Mesenchymal stem cell (in vitro differentiated cells and primary cell): ENCODE measurements around the gene MARCHF7.

Source experiments
- DNase-seq: peaks from one replicate; pipeline ENCODE4 v3.0.0-alpha.2; 2013
- H2AFZ ChIP-seq: one replicate; pipeline ENCODE4 v1.6.1; 2013; ENCODE audit warnings: low read depth, mild to moderate bottlenecking, control low read depth, inconsistent platforms, low read length, moderate library complexity
- H2AK5ac ChIP-seq: 2 replicates; pipeline ENCODE4 v1.6.1; 2013; ENCODE audit warnings: low read length, moderate library complexity, mild to moderate bottlenecking, inconsistent platforms; ENCODE audit not compliant: severe bottlenecking
- H2BK120ac ChIP-seq: one replicate; pipeline ENCODE4 v1.6.1; 2013; ENCODE audit warnings: low read depth, mild to moderate bottlenecking, inconsistent platforms, low read length, moderate library complexity
- H2BK12ac ChIP-seq, 2 experiments: one replicate each; pipeline ENCODE4 v1.6.1; 2013; ENCODE audit warnings: inconsistent platforms in 2 of 2, low read length in 2 of 2, mild to moderate bottlenecking in 2 of 2, moderate library complexity in 2 of 2, control low read depth in 1 of 2
- H2BK15ac ChIP-seq: one replicate; pipeline ENCODE4 v1.6.1; 2013; ENCODE audit warnings: mild to moderate bottlenecking, low read depth, inconsistent platforms; ENCODE audit not compliant: poor library complexity, severe bottlenecking
- H2BK5ac ChIP-seq: 2 replicates; pipeline ENCODE4 v1.6.1; 2013; ENCODE audit warnings: low read depth, mild to moderate bottlenecking, low read length, control low read depth, inconsistent platforms; ENCODE audit not compliant: poor library complexity, severe bottlenecking
- H3K14ac ChIP-seq, 2 experiments: one replicate each; pipeline ENCODE4 v1.6.1; 2013; ENCODE audit warnings: inconsistent platforms in 2 of 2, low read length in 2 of 2, control low read depth in 1 of 2, mild to moderate bottlenecking in 1 of 2, moderate library complexity in 1 of 2
- H3K18ac ChIP-seq, 2 experiments: one replicate each; pipeline ENCODE4 v1.6.1; 2013; ENCODE audit warnings: inconsistent platforms in 2 of 2, low read length in 2 of 2, control low read depth in 1 of 2, low read depth in 1 of 2, mild to moderate bottlenecking in 1 of 2
- H3K23ac ChIP-seq, 2 experiments: one replicate each; pipeline ENCODE4 v1.6.1; 2013; ENCODE audit warnings: inconsistent platforms in 2 of 2, low read length in 2 of 2, mild to moderate bottlenecking in 2 of 2, moderate library complexity in 2 of 2, control low read depth in 1 of 2
- H3K27ac ChIP-seq: 2 replicates; pipeline ENCODE4 v1.5.1; 2013; ENCODE audit warnings: mild to moderate bottlenecking, moderate library complexity, low read length, control low read depth, inconsistent platforms; ENCODE audit not compliant: poor library complexity, severe bottlenecking
- H3K27me3 ChIP-seq, 2 experiments: 2 replicates each; pipeline versions ENCODE4 v1.6.1 to v1.7.0; 2013; ENCODE audit warnings: low read length in 2 of 2, mild to moderate bottlenecking in 2 of 2, moderate library complexity in 2 of 2, control low read depth in 1 of 2, inconsistent platforms in 1 of 2; ENCODE audit not compliant: control insufficient read depth in 1 of 2, insufficient read depth in 1 of 2
- H3K36me3 ChIP-seq, 2 experiments: 2 replicates each; pipeline versions ENCODE4 v1.6.1 to v1.7.0; 2013; ENCODE audit warnings: low read length in 2 of 2, control low read depth in 1 of 2, inconsistent platforms in 1 of 2, low read depth in 1 of 2, mild to moderate bottlenecking in 1 of 2; ENCODE audit not compliant: insufficient read depth in 2 of 2, control insufficient read depth in 1 of 2
- H3K4ac ChIP-seq, 2 experiments: one replicate each; pipeline ENCODE4 v1.6.1; 2013; ENCODE audit warnings: inconsistent platforms in 2 of 2, low read length in 2 of 2, mild to moderate bottlenecking in 2 of 2, moderate library complexity in 2 of 2, control low read depth in 1 of 2, low read depth in 1 of 2
- H3K4me1 ChIP-seq: 2 replicates; pipeline ENCODE4 v1.6.1; 2013; ENCODE audit warnings: low read depth, low read length, control low read depth; ENCODE audit not compliant: control insufficient read depth, insufficient read depth
- H3K4me2 ChIP-seq: 2 replicates; pipeline ENCODE4 v1.6.1; 2013; ENCODE audit warnings: low read length, mild to moderate bottlenecking, inconsistent platforms; ENCODE audit not compliant: poor library complexity, severe bottlenecking
- H3K4me3 ChIP-seq, 2 experiments: 2 replicates each; pipeline versions ENCODE4 v1.5.1 to v1.7.0; 2013; ENCODE audit warnings: low read length in 2 of 2, mild to moderate bottlenecking in 2 of 2, control low read depth in 1 of 2, low read depth in 1 of 2; ENCODE audit not compliant: insufficient read depth in 1 of 2
- H3K79me1 ChIP-seq: replicated peaks from 2 replicates; pipeline ENCODE4 v1.6.1; 2013; ENCODE audit warnings: mild to moderate bottlenecking, control low read depth, low read length, inconsistent platforms; ENCODE audit not compliant: poor library complexity, severe bottlenecking
- H3K9ac ChIP-seq: 2 replicates; pipeline ENCODE4 v1.7.0; 2013; ENCODE audit warnings: mild to moderate bottlenecking, low read length, moderate library complexity
- H3K9me3 ChIP-seq: 2 replicates; pipeline ENCODE4 v1.7.0; 2013; ENCODE audit warnings: mild to moderate bottlenecking, low read length; ENCODE audit not compliant: control insufficient read depth
- H4K8ac ChIP-seq: one replicate; pipeline ENCODE4 v1.6.1; 2013; ENCODE audit warnings: inconsistent platforms, mild to moderate bottlenecking, low read length, moderate library complexity
- H4K91ac ChIP-seq: one replicate; pipeline ENCODE4 v1.6.1; 2013; ENCODE audit warnings: mild to moderate bottlenecking, low read length, inconsistent platforms
- WGBS: methylation state at CpG from one replicate; pipeline ENCODE4 v1.1.7; 2013; ENCODE audit warnings: mixed read lengths; 5-methylcytosine and 5-hydroxymethylcytosine counted together

The MARCHF7 gene

GRCh38 chr2:159737292-159737916 lies 25.1 kb downstream of the MARCHF7 start:
- 100% methylated on average over 1 of the region's 1 CpG for WGBS
- no peak overlapping the region for H3K4me3 ChIP-seq
- no peaks in the 10 kb centered on the region for H3K27me3 ChIP-seq
- H2AFZ ChIP-seq, result no peak overlapping the region
- no peak overlapping the region for H3K18ac ChIP-seq
- peaks cover 31 to 97% of the 10 kb centered on the region in 2 experiments for H3K36me3 ChIP-seq
- no peak overlapping the region for H4K8ac ChIP-seq
- H2BK12ac ChIP-seq, result no peak overlapping the region
- no peak overlapping the region for H3K4me2 ChIP-seq
- H4K91ac ChIP-seq, result no peak overlapping the region
- no peak overlapping the region for H2BK15ac ChIP-seq
- H3K4me1 ChIP-seq, result peaks cover 7% of the 10 kb centered on the region
- peaks cover 4% of the 10 kb centered on the region for H3K79me1 ChIP-seq
- no peak overlapping the region for H2BK120ac ChIP-seq
- no peak overlapping the region for H3K23ac ChIP-seq
- H2BK5ac ChIP-seq, result no peak overlapping the region
- H3K9me3 ChIP-seq, result no peaks in the 10 kb centered on the region
- peak; percentile 16 for DNase-seq
- no peak overlapping the region for H3K9ac ChIP-seq
- no peak overlapping the region for H3K14ac ChIP-seq
- H2AK5ac ChIP-seq, result no peak overlapping the region
- H3K27ac ChIP-seq, result no peak overlapping the region
- H3K4ac ChIP-seq, result no peak overlapping the region

- no peak overlapping the region for H4K8ac ChIP-seq
- H3K9ac ChIP-seq, result no peak overlapping the region
- no peak overlapping the region for H2BK5ac ChIP-seq
- H3K4me2 ChIP-seq, result no peak overlapping the region
- H3K9me3 ChIP-seq, result no peaks in the 10 kb centered on the region
- no peak overlapping the region for H2BK12ac ChIP-seq
- H3K79me1 ChIP-seq, result peaks cover 4% of the 10 kb centered on the region
- H2AFZ ChIP-seq, result no peak overlapping the region
- H3K14ac ChIP-seq, result no peak overlapping the region
- no peak overlapping the region for H3K27ac ChIP-seq
- H3K23ac ChIP-seq, result no peak overlapping the region
- no peak overlapping the region for H2AK5ac ChIP-seq
- no peak overlapping the region for H3K4ac ChIP-seq
- H3K27me3 ChIP-seq, result no peaks in the 10 kb centered on the region
- H2BK120ac ChIP-seq, result no peak overlapping the region
- WGBS, result 99% methylated on average over 11 of the region's 11 CpGs
- peaks cover 31 to 97% of the 10 kb centered on the region in 2 experiments for H3K36me3 ChIP-seq
- no peak overlapping the region for H2BK15ac ChIP-seq
- no peak overlapping the region for H3K4me3 ChIP-seq
- H3K4me1 ChIP-seq, result peaks cover 7% of the 10 kb centered on the region
- no peak overlapping the region for H3K18ac ChIP-seq
- H4K91ac ChIP-seq, result no peak overlapping the region
- DNase-seq, result no peak
Measured at GRCh38 chr2:159737917-159738296, 25.6 kb downstream of the MARCHF7 start.

GRCh38 chr2:159738509-159739390 lies 26.4 kb downstream of the MARCHF7 start:
- peaks cover 4% of the 10 kb centered on the region for H3K79me1 ChIP-seq
- H2BK120ac ChIP-seq, result no peak overlapping the region
- no peak overlapping the region for H3K27ac ChIP-seq
- DNase-seq, result no peak
- no peak overlapping the region for H3K4me2 ChIP-seq
- H3K18ac ChIP-seq, result no peak overlapping the region
- H3K4me3 ChIP-seq, result no peak overlapping the region
- WGBS, result 95% methylated on average over 15 of the region's 15 CpGs
- H2AFZ ChIP-seq, result no peak overlapping the region
- H4K91ac ChIP-seq, result no peak overlapping the region
- H2AK5ac ChIP-seq, result no peak overlapping the region
- H2BK15ac ChIP-seq, result no peak overlapping the region
- H3K14ac ChIP-seq, result no peak overlapping the region
- no peak overlapping the region for H3K4ac ChIP-seq
- peak overlapping the region in 1 of 2 experiments; percentile 3 for H3K23ac ChIP-seq
- no peaks in the 10 kb centered on the region for H3K9me3 ChIP-seq
- H3K9ac ChIP-seq, result no peak overlapping the region
- peak overlapping the region; percentile 10 for H4K8ac ChIP-seq
- no peaks in the 10 kb centered on the region for H3K27me3 ChIP-seq
- no peak overlapping the region for H2BK5ac ChIP-seq
- H3K36me3 ChIP-seq, result peaks cover 27 to 98% of the 10 kb centered on the region in 2 experiments
- H3K4me1 ChIP-seq, result peaks cover 5% of the 10 kb centered on the region
- no peak overlapping the region for H2BK12ac ChIP-seq

DNA sequence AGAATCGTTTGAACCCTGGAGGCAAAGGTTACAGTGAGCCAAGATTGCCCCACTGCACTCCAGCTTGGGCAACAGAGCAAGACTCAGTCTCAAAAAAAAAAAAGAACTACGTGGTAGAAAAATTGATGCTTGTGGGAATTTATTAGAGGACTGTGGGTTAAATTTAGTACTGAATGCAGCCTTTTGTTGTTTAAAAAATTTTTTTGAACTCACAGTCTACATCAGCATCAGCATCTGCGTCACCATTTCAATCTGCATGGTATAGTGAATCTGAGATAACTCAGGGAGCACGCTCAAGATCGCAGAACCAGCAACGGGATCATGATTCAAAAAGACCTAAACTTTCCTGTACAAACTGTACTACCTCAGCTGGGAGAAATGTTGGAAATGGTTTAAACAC lies 30.5 kb downstream of the MARCHF7 start:
- Histone ChIP-seq H2BK120ac (no peak overlapping the region), H3K4me2 (no peak overlapping the region), H4K8ac (no peak overlapping the region), H3K4ac (no peak overlapping the region), H3K9ac (no peak overlapping the region), H3K36me3 (peaks cover 20 to 95% of the 10 kb centered on the region in 2 experiments), H3K9me3 (no peaks in the 10 kb centered on the region), H3K27ac (no peak overlapping the region), H3K27me3 (no peaks in the 10 kb centered on the region), H2BK12ac (no peak overlapping the region), H3K4me1 (peaks cover 8% of the 10 kb centered on the region), H3K14ac (no peak overlapping the region), H2BK5ac (no peak overlapping the region), H3K18ac (no peak overlapping the region), H2AFZ (no peak overlapping the region), H4K91ac (no peak overlapping the region), H3K4me3 (no peak overlapping the region), H3K79me1 (no peaks in the 10 kb centered on the region), H2BK15ac (no peak overlapping the region), H3K23ac (no peak overlapping the region), H2AK5ac (no peak overlapping the region)
- WGBS, result 100% methylated on average over 5 of the region's 6 CpGs
- DNase-seq, result no peak
